G401 (cell line): ENCODE results near the gene ATP5F1D. TPM values are rescaled to one million over a fixed set of nuclear protein-coding genes. Genes with fewer than 3 reads are reported as not detected.

ENCODE experiments used
- DNase-seq: peaks from one replicate; pipeline ENCODE4 v3.0.0-alpha.2; 2015; ENCODE audit warnings: low spot score
- in situ Hi-C: cut with HindIII; loops from 2 replicates; pipeline ENCODE4 v1.10.0; 2016; ENCODE audit warnings: low sequenced_read_pairs, mixed read lengths
- total RNA-seq: library from RNA; depleted of rRNA; stranded (reverse); fragments of >200 nt; shearing (Covaris generic); gene quantifications from 2 replicates; pipeline ENCODE4 v1.2.3, GENCODE V29; 2014

The ATP5F1D gene
- total RNA-seq, 1 experiment from 2014 or later: 61.3 TPM

DNA sequence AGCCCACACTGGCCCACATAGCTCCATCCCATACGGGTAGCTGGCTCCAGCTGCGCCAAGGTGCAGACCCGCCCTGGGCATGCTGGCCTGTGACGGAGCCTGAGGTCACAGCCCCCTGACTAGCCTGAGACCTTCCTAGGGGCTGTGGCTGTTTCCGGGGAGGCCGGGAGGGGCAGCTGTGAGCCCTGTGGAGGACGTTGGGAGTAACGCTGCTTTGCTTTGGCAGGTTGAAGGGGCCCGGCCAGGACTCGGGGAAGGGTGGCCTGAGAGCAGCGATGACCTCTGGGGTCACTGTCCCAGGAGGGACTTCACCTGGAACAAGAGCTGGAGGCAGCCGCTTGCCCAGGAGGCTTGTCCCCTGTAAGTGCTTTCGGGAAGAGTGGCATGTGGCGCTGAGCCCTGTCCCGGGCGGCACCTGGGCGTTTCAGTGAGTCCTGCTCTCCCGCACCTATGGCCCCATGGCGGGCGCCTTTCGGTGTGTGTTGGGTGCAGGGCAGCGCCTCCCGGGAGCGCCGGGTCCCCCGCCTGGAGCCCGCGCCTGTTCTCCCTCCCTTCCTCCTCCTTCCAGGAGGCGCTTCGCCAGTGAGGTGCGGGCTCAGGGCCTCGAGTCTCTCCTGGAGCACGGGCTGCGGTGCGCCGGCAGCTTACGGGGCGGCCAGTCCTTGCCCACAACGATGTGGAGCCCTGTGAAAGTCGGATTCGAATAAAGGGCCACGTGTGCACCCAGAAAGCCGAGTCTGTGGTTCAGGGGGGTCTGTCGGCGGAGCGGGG, 32.7 kb downstream of the ATP5F1D start:
- in situ Hi-C loops: no loop called here
- no peak for DNase-seq

GRCh38 chr19:1274852-1275259, 33.3 kb downstream of the ATP5F1D start:
- in situ Hi-C loops: no loop called here
- no peak for DNase-seq

- peak; percentile 95 for DNase-seq
- in situ Hi-C loops: no loop called here
Measured at GRCh38 chr19:1275260-1275975, 33.9 kb downstream of the ATP5F1D start, which contains the start of gene FAM174C. Gene FAM174C (plus strand): TSS chr19:1275530. CDS start chr19:1275550, 20 bp downstream.

GRCh38 chr19:1275976-1276627, 34.6 kb downstream of the ATP5F1D start:
- in situ Hi-C loops: no loop called here

DNA sequence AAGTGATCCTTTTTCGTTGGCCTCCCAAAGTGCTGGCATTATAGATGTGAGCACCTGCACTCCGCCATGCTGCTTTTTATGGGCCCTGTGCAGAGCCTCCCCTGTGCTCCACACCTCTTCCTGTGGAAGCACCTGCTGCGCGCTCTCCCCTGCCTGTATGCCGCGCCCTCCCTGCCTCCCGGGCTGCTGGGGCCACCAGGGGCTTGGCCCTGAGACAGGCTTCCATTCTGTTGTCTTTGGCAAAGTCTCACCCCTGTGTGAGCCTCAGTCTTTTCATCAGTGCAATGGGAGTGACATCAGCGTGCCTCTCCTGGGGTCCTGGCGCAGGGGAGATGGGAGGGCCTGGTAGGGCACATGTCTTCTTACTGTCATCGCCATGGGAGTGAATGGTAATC, 35.1 kb downstream of the ATP5F1D start:
- in situ Hi-C loops: no loop called here
- DNase-seq: no peak

More at GRCh38 chr19:1275976-1276627, 34.6 kb downstream of the ATP5F1D start:
- no peak for DNase-seq

DNA sequence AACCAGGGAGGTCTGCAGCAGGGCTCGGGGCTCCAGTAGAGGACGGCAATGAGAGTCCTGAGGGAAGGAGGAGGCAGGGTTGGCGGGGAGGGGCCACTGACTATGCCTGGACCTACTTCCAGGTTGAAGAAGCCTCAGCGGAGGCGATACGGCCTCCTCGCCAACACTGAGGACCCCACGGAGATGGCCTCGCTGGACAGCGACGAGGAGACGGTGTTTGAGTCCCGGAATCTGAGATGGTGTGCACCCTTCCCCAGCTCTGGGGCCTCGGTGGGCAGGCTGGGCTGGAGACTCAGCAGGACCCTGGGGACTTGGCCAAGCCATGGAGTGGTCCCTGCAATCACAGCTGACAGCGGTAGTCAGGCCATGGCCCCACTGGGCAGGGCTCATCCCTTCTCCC, 35.5 kb downstream of the ATP5F1D start:
- in situ Hi-C loops: no loop called here

DNA sequence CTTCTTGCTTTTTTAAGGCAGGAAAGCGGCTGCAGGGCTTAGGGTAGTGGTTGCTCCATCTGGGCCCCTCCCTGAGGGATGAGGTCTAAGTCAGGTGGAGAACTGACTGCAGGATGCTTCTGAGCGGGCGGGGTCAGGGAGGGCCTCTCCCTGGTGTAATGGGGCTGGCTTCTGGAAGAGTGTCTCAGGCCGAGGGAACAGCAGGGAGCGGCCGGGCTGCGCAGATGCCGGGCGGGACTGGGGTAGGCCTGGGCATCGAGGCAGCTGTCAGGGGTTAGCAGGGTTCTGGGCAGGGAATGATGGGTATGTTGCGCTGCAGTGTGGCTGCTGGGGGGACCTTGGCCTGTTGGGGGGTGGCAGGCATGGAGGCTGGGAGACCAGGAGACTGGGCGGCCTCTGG, 36.5 kb downstream of the ATP5F1D start:
- in situ Hi-C loops: no loop called here
- DNase-seq: no peak

More for the DNA sequence above, 35.5 kb downstream of the ATP5F1D start:
- no peak for DNase-seq

DNA sequence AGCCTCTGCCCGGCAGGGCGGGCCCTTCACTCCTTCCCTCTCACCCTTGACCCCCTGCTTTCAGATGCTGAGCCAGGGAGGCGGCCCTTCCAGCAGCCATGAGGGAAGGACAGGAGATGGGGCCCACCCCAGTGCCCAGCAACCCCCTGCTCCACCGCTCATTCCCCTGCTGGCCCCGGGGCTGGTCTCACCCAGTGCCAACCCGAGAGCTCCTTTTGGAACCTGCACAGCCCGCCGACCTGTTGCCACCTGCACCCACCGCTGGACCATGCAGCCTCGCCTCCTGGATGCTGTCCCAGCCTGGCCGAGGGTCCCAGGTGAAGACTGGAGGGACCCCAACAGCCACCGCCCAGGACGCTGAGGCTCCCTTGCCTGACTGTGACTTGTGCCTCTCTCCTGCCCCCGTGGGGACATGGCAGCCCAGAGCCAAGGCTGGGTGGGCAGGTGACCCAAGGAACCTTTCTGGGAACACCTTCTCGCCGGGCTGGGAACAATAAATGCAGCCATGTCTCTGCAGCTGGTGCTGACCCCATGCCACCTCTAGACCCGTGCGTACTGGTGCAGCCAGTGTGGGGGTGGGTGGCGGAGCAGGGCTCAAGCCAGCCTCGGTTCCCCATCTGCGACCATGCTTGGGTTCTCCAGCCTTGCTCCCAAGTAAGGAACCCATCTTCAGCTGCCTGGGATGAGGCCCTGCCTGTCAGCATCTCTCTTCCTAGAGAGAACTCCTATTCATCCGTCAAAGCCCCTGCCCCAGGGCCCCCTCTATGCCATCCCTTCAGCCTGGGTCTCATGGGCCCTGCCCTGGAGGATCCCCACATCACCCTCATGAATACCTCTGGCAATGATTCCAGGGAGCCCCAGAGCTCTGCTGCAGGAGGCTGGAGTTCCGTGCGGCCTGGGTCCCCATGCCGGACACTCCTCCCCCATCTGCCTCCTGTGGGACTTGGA, 37.4 kb downstream of the ATP5F1D start:
- in situ Hi-C loops: no loop called here
- DNase-seq: no peak

DNA sequence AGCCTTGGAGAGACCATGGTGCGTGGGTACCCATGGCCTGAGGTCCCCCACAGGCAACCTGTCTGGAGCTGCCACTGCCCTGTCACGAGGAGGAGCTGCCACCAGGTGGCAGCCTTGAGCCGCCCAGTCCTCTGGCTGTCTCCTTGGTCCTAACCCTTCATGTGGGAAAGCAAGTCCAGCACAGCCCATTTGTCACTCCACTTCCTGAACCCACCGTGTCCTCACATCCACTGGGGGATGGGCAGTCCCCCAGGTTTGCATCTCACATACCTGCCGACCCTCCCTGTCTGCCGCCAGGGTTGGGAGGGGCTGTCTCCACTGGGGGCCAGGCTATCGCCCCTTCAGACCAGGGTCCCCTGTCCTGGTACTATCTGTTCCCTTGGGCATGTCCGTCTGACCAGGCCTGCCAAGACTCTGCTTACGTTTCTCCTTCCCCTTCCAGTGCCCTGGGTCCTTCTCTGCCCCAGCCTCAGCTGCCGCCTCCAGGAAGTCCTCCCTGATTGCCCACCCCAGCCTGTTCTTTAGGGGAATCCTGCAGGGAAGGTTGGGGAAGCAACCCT, 38.3 kb downstream of the ATP5F1D start:
- DNase-seq: peak; percentile 88
- in situ Hi-C loops: loop anchor here (10.0 kb wide), 1 partner anchor 95 kb away; no protein-coding TSS in a partner anchor

GRCh38 chr19:1280636-1281568, 39.4 kb downstream of the ATP5F1D start:
- in situ Hi-C loops: loop anchor here (10.0 kb wide), 1 partner anchor 94 kb away; no protein-coding TSS in a partner anchor
- DNase-seq: no peak

DNA sequence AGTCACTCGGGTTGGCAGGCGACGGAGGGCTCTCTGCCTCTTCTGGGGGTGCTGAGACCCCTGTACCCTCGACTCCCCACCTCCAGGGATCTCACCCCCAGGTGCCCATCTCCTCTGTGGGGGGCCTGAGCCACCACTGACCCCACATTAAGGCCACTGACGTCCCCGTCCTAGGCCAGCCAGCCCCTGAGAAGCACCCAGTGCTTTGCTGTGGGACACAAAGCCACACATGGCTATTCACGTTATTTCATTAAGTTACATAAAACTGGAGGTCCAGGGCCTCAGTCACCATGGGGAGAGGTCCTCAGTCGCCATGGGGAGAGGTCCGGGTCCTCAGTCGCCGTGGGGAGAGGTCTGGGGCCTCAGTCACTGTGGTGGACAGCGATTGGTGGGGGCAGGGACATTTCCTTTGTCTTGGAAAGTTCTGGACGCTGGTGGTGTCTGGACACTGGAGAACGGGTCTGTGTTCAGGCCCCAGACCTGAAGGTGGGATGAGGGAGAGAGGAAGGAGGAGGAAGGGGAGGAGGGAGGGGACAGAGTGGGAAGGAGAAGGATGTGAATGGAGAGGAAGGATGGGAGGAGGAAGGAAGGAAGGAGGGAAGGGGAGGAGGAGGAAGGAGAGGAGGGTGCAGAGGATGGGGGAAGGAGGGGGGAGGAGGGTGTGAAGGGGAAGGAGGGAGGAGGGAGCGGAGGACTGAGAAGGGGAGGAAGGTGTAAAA, 40.2 kb downstream of the ATP5F1D start:
- in situ Hi-C loops: loop anchor here (10.0 kb wide), 1 partner anchor 93 kb away; no protein-coding TSS in a partner anchor
- DNase-seq: no peak

- in situ Hi-C loops: loop anchor here (10.0 kb wide), 1 partner anchor 92 kb away; no protein-coding TSS in a partner anchor
- DNase-seq: no peak
Measured at GRCh38 chr19:1282588-1283206, 41.1 kb downstream of the ATP5F1D start.

DNA sequence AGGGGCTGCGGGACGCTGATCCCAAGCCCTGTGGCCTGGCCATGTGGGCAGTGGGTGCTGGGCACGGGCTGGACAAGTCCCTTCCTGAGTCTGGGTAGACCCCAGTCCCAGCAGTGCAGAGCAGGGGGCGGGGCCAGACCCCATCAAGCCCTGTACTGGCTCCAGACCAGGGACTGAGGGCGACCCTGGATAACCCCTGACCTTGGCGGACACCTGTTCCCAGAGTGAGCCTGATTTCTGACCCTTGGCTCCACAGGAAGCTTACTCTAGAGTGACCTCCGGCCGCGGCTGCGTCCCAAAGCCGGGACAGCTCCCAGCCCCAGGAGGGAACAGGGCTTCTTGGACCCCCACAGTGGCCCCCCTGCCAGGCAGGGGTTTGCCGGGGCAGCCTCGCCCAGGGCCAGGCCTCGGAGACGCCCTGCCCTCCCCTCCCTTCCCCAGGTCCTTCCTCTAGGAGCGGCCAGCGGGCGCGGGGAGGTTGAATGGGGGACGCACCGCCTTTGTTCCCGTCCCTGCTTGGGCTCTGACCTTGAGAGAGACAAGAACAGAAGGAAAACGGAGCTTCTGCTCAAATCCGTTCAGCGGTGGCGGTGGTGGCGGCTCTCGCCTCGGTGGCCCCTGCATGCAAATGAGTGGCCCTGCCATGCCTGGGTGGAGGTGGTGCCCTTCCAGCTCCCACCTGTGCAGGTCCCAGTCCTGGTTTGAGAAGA, 41.8 kb downstream of the ATP5F1D start:
- in situ Hi-C loops: loop anchor here (10.0 kb wide), 1 partner anchor 91 kb away; no protein-coding TSS in a partner anchor
- DNase-seq: no peak

GRCh38 chr19:1283917-1284292, 42.4 kb downstream of the ATP5F1D start:
- in situ Hi-C loops: loop anchor here (10.0 kb wide), 1 partner anchor 91 kb away; no protein-coding TSS in a partner anchor

DNA sequence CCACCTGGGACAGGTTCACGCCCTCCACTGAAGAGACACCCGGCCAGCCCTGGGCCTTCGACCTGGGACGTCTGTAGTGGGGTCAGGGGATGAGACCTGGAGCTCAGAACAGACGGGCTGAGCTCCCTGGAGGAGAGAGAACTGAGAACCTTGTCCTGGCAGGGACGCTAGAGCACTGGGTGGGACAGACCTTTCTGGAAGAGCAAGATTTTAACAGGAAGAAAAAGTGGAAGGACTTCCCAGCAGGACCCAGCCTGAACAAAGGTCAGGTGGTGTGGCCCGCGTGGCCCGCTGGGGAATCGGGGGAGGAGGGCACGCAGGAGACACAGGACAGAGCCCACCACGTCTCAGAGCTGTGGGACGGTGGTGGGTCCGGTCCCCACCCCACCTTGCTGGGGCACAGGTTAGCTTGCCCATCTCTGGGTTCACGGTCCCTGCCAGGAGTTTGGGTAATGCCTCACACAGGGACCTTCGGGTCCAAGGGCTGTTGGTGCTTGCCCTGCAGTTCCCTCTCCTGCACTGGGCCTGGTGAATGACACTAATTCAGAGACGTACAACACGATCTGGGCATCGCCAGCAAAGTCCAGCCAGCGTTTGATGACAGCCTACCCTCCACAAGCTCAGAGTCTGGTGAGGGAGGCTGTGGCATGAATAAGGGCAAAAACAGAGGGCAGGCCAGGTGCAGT, 42.9 kb downstream of the ATP5F1D start:
- in situ Hi-C loops: loop anchor here (10.0 kb wide), 1 partner anchor 90 kb away; no protein-coding TSS in a partner anchor
- no peak for DNase-seq

More at GRCh38 chr19:1283917-1284292, 42.4 kb downstream of the ATP5F1D start:
- DNase-seq: no peak
